K562 treated with DMSO at 1 percent for 4 hours (cell line): ENCODE data around the gene HNRNPU. TPM values are rescaled to one million over a fixed set of nuclear protein-coding genes. Genes with fewer than 3 reads are reported as not detected.

Experiments
- total RNA-seq: library from RNA; unstranded; fragments of 300-600 nt; gene quantifications from 2 replicates; pipeline ENCODE4 v1.2.3, GENCODE V29; 2022; ENCODE audit not compliant: insufficient read depth

HNRNPU gene
- total RNA-seq: 124 and 152 TPM in 2 replicates

DNA sequence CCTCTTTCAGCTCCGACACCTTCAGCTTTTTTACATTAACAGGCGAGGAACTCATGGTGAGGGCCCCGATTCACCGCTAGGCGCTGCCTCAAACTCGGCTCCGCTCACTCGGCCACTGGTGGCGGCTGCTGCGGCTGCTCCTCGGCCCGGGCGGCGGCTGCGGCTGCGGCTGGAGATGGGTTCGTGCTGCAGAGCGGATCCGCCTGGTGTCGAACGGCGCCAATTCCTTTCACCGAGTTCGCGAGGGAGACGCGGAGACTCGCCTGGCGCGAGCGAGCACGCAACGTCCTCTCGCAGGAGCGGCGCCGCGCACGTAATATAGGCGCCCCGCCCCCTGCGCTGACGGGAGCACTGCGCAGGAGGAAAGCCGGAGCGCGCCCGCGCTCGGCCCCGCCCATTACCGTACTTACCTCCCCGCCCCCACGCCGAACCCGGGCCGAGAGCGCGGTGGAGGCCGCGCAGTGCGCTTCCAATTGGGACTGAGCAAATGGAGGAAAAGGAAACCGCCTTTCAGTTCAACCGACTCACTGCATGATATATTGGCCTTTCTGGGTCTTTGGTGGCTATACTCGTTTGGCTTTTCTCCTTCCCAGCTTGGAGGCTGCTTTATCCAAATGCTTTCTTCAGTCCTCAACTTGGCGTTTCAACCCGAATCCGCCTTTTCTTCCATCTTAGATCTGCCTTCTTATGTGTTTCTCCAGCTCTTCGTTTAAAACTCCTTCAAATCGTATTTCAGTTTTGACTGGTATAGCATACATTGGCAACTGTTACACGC is at the start of gene HNRNPU:
Gene HNRNPU (minus strand): TSS at position 291 of the 775 bp plus-strand sequence. CDS start 236 bp downstream, at position 55.

DNA sequence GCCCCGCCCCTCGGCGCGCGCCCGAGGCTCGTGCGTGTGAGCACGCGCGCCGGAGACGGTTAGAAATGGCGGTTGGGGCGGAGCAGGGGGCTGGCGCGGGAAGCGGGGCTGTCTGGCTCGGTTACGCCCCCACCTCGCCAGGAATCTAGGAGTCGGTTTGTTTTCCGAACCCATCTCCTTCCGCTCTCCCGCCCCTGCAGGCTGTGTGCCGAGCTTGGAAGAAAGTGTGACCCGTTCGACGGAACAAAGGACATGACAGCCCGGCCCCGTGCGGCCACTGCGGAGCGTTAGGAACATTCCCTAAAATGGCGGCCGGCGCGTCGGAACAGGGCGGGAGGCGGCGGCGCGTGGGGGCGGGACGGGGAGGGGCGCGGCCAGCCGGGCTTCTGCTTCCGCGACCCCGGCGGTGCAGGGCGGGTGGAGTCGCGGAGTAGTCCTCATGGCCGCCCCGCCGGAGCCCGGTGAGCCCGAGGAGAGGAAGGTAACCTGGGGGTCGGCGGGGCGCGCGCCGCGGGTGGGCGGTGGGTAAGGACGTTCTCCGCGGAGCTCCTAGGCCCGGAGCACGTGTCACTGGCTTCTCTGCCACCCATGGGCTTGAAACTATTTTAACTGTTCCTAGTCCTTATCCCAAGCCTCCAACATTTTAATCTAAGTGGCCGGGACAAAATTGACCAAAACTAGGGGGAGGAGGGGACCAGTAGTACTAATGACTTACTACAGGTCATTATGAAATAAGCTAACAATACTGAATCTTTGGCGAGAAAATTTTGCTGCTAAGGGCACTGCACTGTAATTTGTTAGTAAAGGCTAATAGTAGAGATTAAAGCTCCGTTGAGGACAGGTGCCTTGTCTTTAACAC is 28.8 kb downstream of the HNRNPU start, which contains the start of gene COX20:
Gene COX20 (plus strand): TSS at position 383 of the 859 bp plus-strand sequence. CDS start 57 bp downstream, at position 440.

Other genes starting within 250 kb of the HNRNPU start
- 21.0 and 28.2 TPM in 2 replicates for gene DESI2, start 211.4 kb downstream of the HNRNPU start, total RNA-seq
- gene COX20, start 28.9 kb downstream of the HNRNPU start, total RNA-seq: 16.1 and 24.6 TPM in 2 replicates